Fibroblast of mammary gland (primary cell): Measurements from ENCODE around the gene MEP1A.

Source experiments
- DNase-seq: peaks from one replicate; pipeline ENCODE4 v3.0.0-alpha.2; 2010; ENCODE audit warnings: low read depth
- H3K4me3 ChIP-seq: 2 replicates; pipeline ENCODE4 v1.5.1; 2011; ENCODE audit warnings: low read depth, mild to moderate bottlenecking, low read length, moderate library complexity; ENCODE audit not compliant: control insufficient read depth
- CTCF ChIP-seq: conservative IDR thresholded peaks from 2 replicates; pipeline ENCODE4 v1.5.1; 2011; ENCODE audit warnings: low read depth, low read length, inconsistent platforms; ENCODE audit not compliant: control insufficient read depth, insufficient read depth

Gene MEP1A

GRCh38 chr6:46799657-46800056 lies 6.5 kb downstream of the MEP1A start:
- no peak for DNase-seq
- no peak for TF ChIP-seq CTCF
- H3K4me3 ChIP-seq = no peak overlapping the region

DNA sequence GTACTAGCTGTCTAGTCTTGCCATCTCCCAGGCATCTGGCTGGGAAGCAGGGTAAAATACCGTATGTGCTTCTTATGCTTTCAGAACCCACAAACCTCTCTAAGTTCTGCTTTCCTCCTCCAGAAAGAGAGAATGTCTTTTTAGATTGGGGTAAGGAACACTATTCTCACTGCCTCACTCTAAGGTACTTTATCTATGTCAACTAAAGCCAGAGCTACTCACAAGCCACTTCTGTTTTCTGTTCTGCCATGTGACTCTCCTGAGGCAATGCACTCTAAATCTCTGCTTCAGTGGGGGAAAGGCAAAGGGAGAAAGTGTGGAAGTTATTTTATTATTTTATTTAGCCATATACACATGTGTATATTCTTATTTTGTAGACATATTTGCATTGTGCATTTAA lies 15.6 kb downstream of the MEP1A start:
- DNase-seq = no peak
- no peak for TF ChIP-seq CTCF
- no peak overlapping the region for H3K4me3 ChIP-seq

GRCh38 chr6:46815130-46815529 lies 21.9 kb downstream of the MEP1A start:
- no peak for TF ChIP-seq CTCF
- no peak for DNase-seq

DNA sequence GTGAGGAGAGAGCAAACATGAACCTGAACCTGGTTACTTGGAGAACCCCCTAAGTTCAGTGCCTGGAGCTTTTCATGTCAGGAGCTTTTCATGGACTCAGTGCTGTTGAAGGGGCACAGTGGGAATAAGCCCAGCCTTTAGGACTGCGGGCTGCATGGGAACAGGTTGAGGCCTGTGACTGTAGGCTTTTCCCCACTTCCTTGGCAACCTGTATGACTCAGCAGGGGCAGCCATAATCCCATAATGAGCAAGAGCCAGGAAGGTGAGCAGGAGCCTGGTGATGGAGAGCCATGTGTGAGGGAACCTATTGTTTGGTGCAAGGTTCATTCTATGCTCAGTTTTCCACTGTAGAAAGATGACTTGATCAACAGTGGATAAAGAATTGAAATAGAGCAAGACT lies 23.4 kb downstream of the MEP1A start:
- no peak for DNase-seq
- no peak overlapping the region for H3K4me3 ChIP-seq
- no peak for TF ChIP-seq CTCF

More at GRCh38 chr6:46815130-46815529, 21.9 kb downstream of the MEP1A start:
- no peak overlapping the region for H3K4me3 ChIP-seq

GRCh38 chr6:46819561-46819960 lies 26.4 kb downstream of the MEP1A start:
- H3K4me3 ChIP-seq = no peak overlapping the region
- TF ChIP-seq CTCF = no peak
- no peak for DNase-seq

- no peak overlapping the region for H3K4me3 ChIP-seq
- no peak for DNase-seq
- TF ChIP-seq CTCF = no peak
These were observed 28.3 kb downstream of the MEP1A start for GRCh38 chr6:46821458-46821881.

- DNase-seq = no peak
- H3K4me3 ChIP-seq = no peak overlapping the region
- TF ChIP-seq CTCF = no peak
These were observed 35.8 kb downstream of the MEP1A start for GRCh38 chr6:46828939-46829338.
